PFSK-1 (cell line): ENCODE data around the gene ABCA10.

Experiments used
- FOXP2 ChIP-seq: optimal IDR thresholded peaks from 2 replicates; pipeline ENCODE3; 2011; ENCODE audit warnings: borderline replicate concordance, control low read depth, inconsistent platforms; ENCODE audit not compliant: insufficient read depth; ENCODE audit errors: extremely low read length, extremely low read depth
- POLR2AphosphoS5 ChIP-seq: IDR thresholded peaks from 2 replicates; pipeline ENCODE4 v1.6.1; 2012; ENCODE audit warnings: low read depth, mild to moderate bottlenecking, control low read depth, low read length, moderate library complexity
- REST ChIP-seq, 2 experiments: IDR thresholded peaks; 2 replicates each; pipeline versions ENCODE4 v1.6.1 to v1.8.0; 2011 to 2012; ENCODE audit warnings: low read depth in 2 of 2, low read length in 2 of 2, control low read depth in 1 of 2, inconsistent platforms in 1 of 2, mild to moderate bottlenecking in 1 of 2, moderate library complexity in 1 of 2; ENCODE audit not compliant: insufficient read depth in 1 of 2
- SIN3A ChIP-seq: IDR thresholded peaks from 2 replicates; pipeline ENCODE4 v1.6.1; 2012; ENCODE audit warnings: mild to moderate bottlenecking, low read length, moderate library complexity, borderline replicate concordance; ENCODE audit not compliant: insufficient read depth
- TAF1 ChIP-seq: IDR thresholded peaks from 2 replicates; pipeline ENCODE4 v1.6.1; 2012; ENCODE audit warnings: low read length, control low read depth, borderline replicate concordance; ENCODE audit not compliant: insufficient read depth

The ABCA10 gene

DNA sequence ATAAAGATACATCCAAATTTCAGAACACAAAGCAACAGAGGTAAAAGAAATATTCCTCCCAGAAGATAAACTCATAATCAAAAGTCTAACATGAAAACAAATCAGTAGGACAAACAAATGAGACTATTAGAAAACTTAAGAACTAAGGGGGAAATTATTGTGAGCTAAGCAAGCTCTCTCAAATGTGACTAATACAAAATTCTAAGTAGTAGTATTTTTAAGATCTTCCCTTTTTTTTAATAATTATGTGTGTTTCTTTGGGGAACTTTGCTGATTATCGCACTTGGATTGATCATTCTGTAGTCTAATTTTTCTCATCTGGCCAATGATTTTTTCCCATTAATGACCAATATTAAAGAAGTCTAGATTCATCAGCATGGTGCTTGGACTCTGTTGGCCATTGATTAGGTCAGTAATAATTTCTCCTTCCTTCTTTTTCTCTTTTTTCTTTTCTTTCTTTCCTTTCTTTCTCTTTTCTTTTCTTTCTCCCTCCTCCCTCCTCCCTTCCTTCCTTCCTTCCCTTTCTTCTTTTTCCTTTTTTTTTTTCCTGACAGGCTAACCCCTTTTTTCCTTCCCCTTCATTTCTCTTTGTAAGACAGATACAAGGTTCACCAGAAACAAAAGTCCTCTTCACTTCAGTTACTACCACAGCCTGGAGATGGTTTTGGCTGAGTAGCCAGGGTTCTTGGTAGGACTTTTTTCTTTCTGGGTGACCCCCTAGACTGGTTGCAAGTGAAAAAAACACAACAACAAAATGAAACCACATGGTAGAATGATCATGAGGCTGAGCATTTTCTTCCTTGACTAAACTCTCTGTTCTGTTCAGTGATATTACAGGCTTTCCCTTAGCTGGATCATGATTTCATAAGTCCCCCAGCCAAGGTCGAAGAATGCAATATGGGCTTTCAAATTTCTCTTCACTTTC, 84.0 kb downstream of the ABCA10 start:
- TF ChIP-seq FOXP2 (no peak), SIN3A (no peak), REST (IDR thresholded peaks at IDR 0.05; ENCODE audit: insufficient read depth in 1 of 2, low read depth in 2 of 2, low read length in 2 of 2) (no peak), TAF1 (no peak), POLR2AphosphoS5 (no peak)

GRCh38 chr17:69143683-69144231, 84.9 kb downstream of the ABCA10 start:
- no peak for TF ChIP-seq REST (IDR thresholded peaks at IDR 0.05; ENCODE audit: insufficient read depth in 1 of 2, low read depth in 2 of 2, low read length in 2 of 2)
- TF ChIP-seq FOXP2, result no peak
- TF ChIP-seq POLR2AphosphoS5, result no peak
- TF ChIP-seq TAF1, result no peak
- no peak for TF ChIP-seq SIN3A

DNA sequence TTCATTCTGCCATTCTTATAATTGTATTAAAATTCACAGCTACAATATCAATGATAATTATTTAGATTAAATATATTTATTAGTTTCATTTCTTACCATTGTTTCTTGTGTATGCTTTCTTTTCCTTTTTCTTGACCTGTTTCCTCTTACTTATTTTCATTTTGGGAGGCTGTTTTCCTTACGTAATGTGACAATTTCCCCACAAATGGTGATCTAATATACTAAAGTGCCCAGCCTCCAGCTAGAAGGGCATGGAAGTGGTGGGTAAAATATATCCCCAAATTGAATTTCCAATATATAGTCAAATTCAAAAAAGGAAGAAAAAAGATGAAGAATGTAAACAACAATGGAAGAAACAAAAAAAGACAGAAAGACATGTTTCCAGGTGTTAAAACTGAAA, 85.5 kb downstream of the ABCA10 start:
- TF ChIP-seq TAF1 (no peak), REST (IDR thresholded peaks at IDR 0.05; ENCODE audit: insufficient read depth in 1 of 2, low read depth in 2 of 2, low read length in 2 of 2) (no peak), POLR2AphosphoS5 (no peak), SIN3A (no peak), FOXP2 (no peak)

DNA sequence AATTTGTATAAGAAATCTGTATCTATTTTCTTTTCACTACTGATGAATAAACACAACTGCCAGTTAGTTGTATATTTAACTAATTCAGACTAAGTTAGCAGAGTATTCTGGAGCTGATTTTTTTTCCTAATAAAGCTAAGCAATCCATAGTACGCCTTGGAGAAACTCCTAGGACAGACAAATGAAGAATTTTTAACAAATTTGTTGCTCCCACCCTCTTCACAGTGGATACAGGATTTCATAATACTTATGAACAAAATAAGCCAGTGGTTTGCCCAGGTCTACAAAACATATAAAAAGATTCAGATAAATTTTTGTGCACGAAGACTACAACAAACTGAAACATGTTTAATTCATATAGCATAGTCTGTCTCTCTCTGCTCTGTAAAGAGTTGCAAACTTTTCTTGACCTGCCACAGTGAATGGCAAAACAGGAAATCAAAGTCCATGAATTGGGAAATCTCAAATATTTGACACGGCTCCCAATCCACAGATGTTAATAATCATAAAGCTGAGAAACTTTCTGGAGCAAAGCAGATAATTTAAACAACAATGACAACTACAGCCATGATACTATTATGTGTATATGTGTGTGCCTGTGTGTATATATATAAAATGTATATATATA, 86.3 kb downstream of the ABCA10 start:
- no peak for TF ChIP-seq TAF1
- no peak for TF ChIP-seq FOXP2
- TF ChIP-seq SIN3A, result no peak
- TF ChIP-seq REST (IDR thresholded peaks at IDR 0.05; ENCODE audit: insufficient read depth in 1 of 2, low read depth in 2 of 2, low read length in 2 of 2), result no peak
- no peak for TF ChIP-seq POLR2AphosphoS5
